Fibroblast of gingiva (primary cell): ENCODE results near the gene CRACR2A.

Experiments
- DNase-seq: peaks from one replicate; pipeline ENCODE4 v3.0.0-alpha.2; 2011; ENCODE audit warnings: low read depth

The CRACR2A gene

GRCh38 chr12:3565985-3566384, 186.9 kb downstream of the CRACR2A start:
- no peak for DNase-seq
